OCI-LY3 (cell line): ENCODE results near the gene IRX1.

Source experiments
- H2AFZ ChIP-seq: fragments of 200-600, 300-600 bp; shearing (Covaris generic); 2 replicates; pipeline ENCODE4 v1.6.0; 2014; ENCODE audit warnings: antibody characterized with exemption, low read depth, low read length
- H3K27ac ChIP-seq: fragments of 200-600, 300-600 bp; sonication (generic); 2 replicates; pipeline ENCODE4 v1.5.1; 2014; ENCODE audit warnings: mild to moderate bottlenecking, low read length, moderate library complexity, mixed read lengths
- H3K27me3 ChIP-seq: fragments of 200-600, 300-600 bp; sonication (generic); 2 replicates; pipeline ENCODE4 v1.6.1; 2014; ENCODE audit warnings: low read depth, low read length, mixed read lengths
- H3K36me3 ChIP-seq: fragments of 200-600, 300-600 bp; sonication (generic); replicated peaks from 2 replicates; pipeline ENCODE3; 2014; ENCODE audit warnings: low read depth, low read length, mixed read lengths
- H3K4me1 ChIP-seq: fragments of 300-600, 200-600 bp; sonication (generic); 2 replicates; pipeline ENCODE4 v1.6.1; 2014; ENCODE audit warnings: low read length, mixed read lengths
- H3K4me2 ChIP-seq: fragments of 200-600, 300-600 bp; sonication (generic); 2 replicates; pipeline ENCODE4 v1.6.1; 2014; ENCODE audit warnings: low read length, mixed read lengths
- H3K4me3 ChIP-seq: fragments of 300-600, 200-600 bp; sonication (generic); 2 replicates; pipeline ENCODE4 v1.5.1; 2014; ENCODE audit warnings: antibody characterized with exemption, mild to moderate bottlenecking, low read length, moderate library complexity
- H3K79me2 ChIP-seq: fragments of 300-600, 200-600 bp; shearing (Covaris generic); 2 replicates; pipeline ENCODE4 v1.6.1; 2014; ENCODE audit warnings: mild to moderate bottlenecking, low read length, mixed read lengths
- H3K9ac ChIP-seq: fragments of 300-600, 200-600 bp; shearing (Covaris generic); 2 replicates; pipeline ENCODE4 v1.6.0; 2014; ENCODE audit warnings: mild to moderate bottlenecking, low read length, moderate library complexity
- H3K9me3 ChIP-seq: fragments of 200-600, 300-600 bp; shearing (Covaris generic); 2 replicates; pipeline ENCODE4 v1.6.1; 2014; ENCODE audit warnings: low read length, mixed read lengths; ENCODE audit not compliant: insufficient read depth
- H4K20me1 ChIP-seq: fragments of 200-600, 300-600 bp; sonication (generic); 2 replicates; pipeline ENCODE4 v1.6.1; 2016; ENCODE audit warnings: low read length, mixed read lengths; ENCODE audit not compliant: insufficient read depth
- EZH2phosphoT487 ChIP-seq: fragments of 200-600 bp; shearing (Covaris generic); IDR thresholded peaks from 2 replicates; pipeline ENCODE4 v1.6.1; 2018; ENCODE audit warnings: antibody characterized with exemption, mixed run types, low read depth
- TF ChIP-seq, protein P1 (sequence below): fragments of 200-600, 300-600 bp; sonication (generic); IDR thresholded peaks from 2 replicates; pipeline ENCODE4 v1.5.1; 2014; ENCODE audit warnings: antibody characterized with exemption, low read length, low read depth

IRX1 gene

DNA sequence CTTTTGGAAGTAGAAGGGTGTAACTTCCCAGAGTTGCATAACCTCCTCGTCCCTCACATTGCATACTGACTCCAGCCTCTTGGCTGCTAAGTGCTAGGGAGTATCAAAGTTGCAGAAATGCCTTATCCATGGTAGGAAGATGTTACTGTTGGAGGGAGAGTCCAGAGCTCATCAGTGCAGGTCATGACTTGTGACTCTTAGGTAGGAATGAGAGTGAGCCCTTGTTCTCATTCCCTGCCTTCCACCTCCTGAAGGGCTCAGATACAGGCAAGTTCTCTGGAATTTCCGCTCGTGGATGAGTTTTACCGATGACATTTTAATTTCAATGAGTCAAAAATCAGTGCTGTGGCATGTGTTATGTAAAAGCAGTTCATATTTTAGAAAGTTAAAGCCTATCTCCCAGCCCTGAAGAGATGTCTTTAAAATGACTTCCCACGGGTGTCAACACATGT is 17.0 kb downstream of the IRX1 start:
- Histone ChIP-seq H3K27me3 (no peaks in the 10 kb centered on the region), H3K4me1 (no peaks in the 10 kb centered on the region)

DNA sequence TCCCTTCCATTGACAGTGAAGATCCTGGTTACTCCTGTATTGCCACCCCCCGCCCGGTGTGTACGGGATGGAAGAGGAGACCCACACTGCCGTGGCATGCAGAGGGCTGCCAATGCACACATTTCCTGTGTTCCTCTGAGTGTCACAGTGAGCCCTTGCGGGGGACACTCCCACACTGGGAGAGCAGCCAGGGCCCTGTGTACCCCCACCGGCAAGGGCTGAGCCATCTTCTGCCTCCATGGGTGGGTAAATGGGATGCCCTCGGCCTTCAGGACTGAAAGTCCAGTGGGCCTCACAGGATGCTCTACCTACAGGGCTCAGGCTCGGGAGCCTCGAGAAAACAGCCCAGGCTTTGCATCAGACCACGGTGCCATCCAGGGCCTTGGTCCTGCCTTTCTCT is 18.1 kb downstream of the IRX1 start:
- no peaks in the 10 kb centered on the region for H3K27me3 ChIP-seq
- no peaks in the 10 kb centered on the region for H3K36me3 ChIP-seq
- no peak overlapping the region for H3K4me2 ChIP-seq
- no peaks in the 10 kb centered on the region for H4K20me1 ChIP-seq
- TF ChIP-seq EZH2phosphoT487, result no peak
- TF ChIP-seq, protein P1, sequence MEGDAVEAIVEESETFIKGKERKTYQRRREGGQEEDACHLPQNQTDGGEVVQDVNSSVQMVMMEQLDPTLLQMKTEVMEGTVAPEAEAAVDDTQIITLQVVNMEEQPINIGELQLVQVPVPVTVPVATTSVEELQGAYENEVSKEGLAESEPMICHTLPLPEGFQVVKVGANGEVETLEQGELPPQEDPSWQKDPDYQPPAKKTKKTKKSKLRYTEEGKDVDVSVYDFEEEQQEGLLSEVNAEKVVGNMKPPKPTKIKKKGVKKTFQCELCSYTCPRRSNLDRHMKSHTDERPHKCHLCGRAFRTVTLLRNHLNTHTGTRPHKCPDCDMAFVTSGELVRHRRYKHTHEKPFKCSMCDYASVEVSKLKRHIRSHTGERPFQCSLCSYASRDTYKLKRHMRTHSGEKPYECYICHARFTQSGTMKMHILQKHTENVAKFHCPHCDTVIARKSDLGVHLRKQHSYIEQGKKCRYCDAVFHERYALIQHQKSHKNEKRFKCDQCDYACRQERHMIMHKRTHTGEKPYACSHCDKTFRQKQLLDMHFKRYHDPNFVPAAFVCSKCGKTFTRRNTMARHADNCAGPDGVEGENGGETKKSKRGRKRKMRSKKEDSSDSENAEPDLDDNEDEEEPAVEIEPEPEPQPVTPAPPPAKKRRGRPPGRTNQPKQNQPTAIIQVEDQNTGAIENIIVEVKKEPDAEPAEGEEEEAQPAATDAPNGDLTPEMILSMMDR, result no peak
- no peaks in the 10 kb centered on the region for H3K9me3 ChIP-seq
- no peaks in the 10 kb centered on the region for H3K4me1 ChIP-seq
- no peak overlapping the region for H3K9ac ChIP-seq
- no peak overlapping the region for H2AFZ ChIP-seq
- no peak overlapping the region for H3K27ac ChIP-seq
- H3K4me3 ChIP-seq, result no peak overlapping the region
- H3K79me2 ChIP-seq, result no peaks in the 10 kb centered on the region

More for the DNA sequence above, 17.0 kb downstream of the IRX1 start:
- Histone ChIP-seq H3K9ac (no peak overlapping the region), H3K9me3 (no peaks in the 10 kb centered on the region), H2AFZ (no peak overlapping the region), H3K4me3 (no peak overlapping the region), H3K36me3 (no peaks in the 10 kb centered on the region), H3K4me2 (no peak overlapping the region), H3K27ac (no peak overlapping the region), H3K79me2 (no peaks in the 10 kb centered on the region), H4K20me1 (no peaks in the 10 kb centered on the region)
- no peak for TF ChIP-seq EZH2phosphoT487
- TF ChIP-seq, protein P1, result no peak

DNA sequence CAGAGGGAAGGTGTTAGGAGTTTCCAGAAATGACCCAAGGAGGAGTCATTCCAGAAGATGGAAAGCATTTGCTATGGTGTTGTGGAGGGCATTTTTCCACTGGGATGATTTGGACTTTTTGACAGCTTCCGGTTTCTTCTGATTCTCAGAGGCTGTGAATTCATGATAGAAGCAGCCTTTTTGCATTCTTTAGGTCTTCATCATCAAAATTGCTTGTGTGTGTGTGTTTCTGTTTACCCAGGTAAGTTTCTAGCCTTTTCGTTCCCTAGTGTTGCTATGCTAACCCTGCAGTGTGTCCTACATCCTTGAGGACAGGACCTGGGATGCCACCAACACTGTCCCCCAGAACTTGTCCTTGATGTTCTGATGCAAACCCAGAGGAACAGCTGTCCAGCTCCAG is 19.6 kb downstream of the IRX1 start:
- H3K9ac ChIP-seq, result no peak overlapping the region
- H3K27ac ChIP-seq, result no peak overlapping the region
- no peaks in the 10 kb centered on the region for H4K20me1 ChIP-seq
- no peak overlapping the region for H3K4me2 ChIP-seq
- H3K27me3 ChIP-seq, result no peaks in the 10 kb centered on the region
- H3K4me3 ChIP-seq, result no peak overlapping the region
- H3K36me3 ChIP-seq, result no peaks in the 10 kb centered on the region
- H3K79me2 ChIP-seq, result no peaks in the 10 kb centered on the region
- no peak overlapping the region for H2AFZ ChIP-seq
- no peak for TF ChIP-seq EZH2phosphoT487
- TF ChIP-seq, protein P1, result no peak
- no peaks in the 10 kb centered on the region for H3K4me1 ChIP-seq
- no peaks in the 10 kb centered on the region for H3K9me3 ChIP-seq

DNA sequence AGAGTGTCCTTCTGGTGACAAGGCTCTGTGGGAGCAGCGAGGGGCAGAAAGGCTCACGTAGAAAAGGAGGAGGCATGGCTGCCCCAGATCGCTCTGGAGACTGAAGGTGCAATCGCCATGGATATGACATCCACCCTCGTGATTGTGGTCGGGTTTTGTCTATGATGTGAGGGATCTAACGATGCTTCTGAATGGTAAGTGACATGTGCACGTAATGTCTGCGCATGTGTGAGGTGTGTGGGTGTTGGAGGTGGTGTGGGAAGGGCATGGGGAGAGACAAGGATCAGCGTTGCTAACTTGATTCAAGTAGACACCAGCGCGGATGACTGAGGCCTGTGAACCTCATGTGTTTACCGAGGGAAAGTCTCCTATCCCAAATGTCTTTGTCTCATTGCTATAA is 20.2 kb downstream of the IRX1 start:
- Histone ChIP-seq H4K20me1 (no peaks in the 10 kb centered on the region), H3K4me1 (no peaks in the 10 kb centered on the region), H3K36me3 (no peaks in the 10 kb centered on the region), H3K27ac (no peak overlapping the region), H3K9me3 (no peaks in the 10 kb centered on the region), H3K79me2 (no peaks in the 10 kb centered on the region), H3K4me3 (no peak overlapping the region), H3K27me3 (no peaks in the 10 kb centered on the region), H3K4me2 (no peak overlapping the region), H2AFZ (no peak overlapping the region), H3K9ac (no peak overlapping the region)
- TF ChIP-seq, protein P1, result no peak
- TF ChIP-seq EZH2phosphoT487, result no peak
